ENCODE measurements around the gene ARHGAP26. TPM values are rescaled to one million over a fixed set of nuclear protein-coding genes. Genes with fewer than 3 reads are reported as not detected.

The ARHGAP26 gene
- polyA plus RNA-seq, 1 donor (not counting 4 experiments of a cell fraction or from before 2014, with no cell fraction given): 3.9 TPM

DNA sequence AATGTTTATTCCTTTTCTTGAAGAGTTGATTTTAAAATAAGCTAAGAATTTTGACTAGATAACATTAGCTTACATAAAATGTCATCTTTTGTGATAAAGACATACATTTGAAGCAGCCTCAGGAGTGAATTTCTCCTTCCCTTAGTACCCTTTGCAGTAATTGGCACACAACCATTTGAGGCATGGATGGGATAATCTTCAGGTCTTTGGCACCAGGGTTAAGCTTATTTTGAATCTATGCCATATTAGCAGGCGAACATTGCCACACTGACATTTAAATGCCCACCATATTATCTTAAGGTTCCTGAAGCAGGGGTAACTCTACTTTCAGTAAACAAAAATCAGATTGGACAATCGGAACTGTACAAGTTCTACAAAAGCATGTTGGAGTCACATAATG lies 507.4 kb downstream of the ARHGAP26 start:
- dilution Hi-C loops (cut with MboI; ENCODE audit: extremely low pct_ligation_motif_present, low sequenced_read_pairs): no loop called here
- Histone ChIP-seq H3K27ac (ENCODE audit: control insufficient read depth, insufficient read depth, low read length) (no peak overlapping the region), H3K4me2 (ENCODE audit: control insufficient read depth, extremely low read depth, insufficient read depth, low read depth, low read length) (no peak overlapping the region), H3K9ac (ENCODE audit: control insufficient read depth, extremely low read depth, insufficient read depth, low read length) (no peak overlapping the region), H3K4me1 (ENCODE audit: control insufficient read depth, extremely low read depth, insufficient read depth, low read length) (peaks cover 3% of the 10 kb centered on the region), H2AFZ (ENCODE audit: control insufficient read depth, low read length) (no peak overlapping the region), H4K20me1 (ENCODE audit: control insufficient read depth, extremely low read depth, insufficient read depth, low read length) (no peaks in the 10 kb centered on the region), H3K79me2 (ENCODE audit: control insufficient read depth, insufficient read depth, low read length) (no peaks in the 10 kb centered on the region), H3K36me3 (ENCODE audit: control insufficient read depth in 2 of 2, extremely low read depth in 1 of 2, insufficient read depth in 2 of 2, low read length in 2 of 2) (no peaks in the 10 kb centered on the region), H3K4me3 (ENCODE audit: control insufficient read depth in 2 of 3, extremely low read depth in 1 of 3, insufficient read depth in 2 of 3, low read depth in 1 of 3, low read length in 3 of 3) (no peak overlapping the region), H3K27me3 (ENCODE audit: control insufficient read depth, extremely low read depth, insufficient read depth, low read length) (no peaks in the 10 kb centered on the region), H3K9me1 (ENCODE audit: control insufficient read depth, extremely low read depth, insufficient read depth, low read length) (no peaks in the 10 kb centered on the region), H3K9me3 (ENCODE audit: control insufficient read depth, low read depth, low read length) (no peaks in the 10 kb centered on the region)
- TF ChIP-seq, protein P1, sequence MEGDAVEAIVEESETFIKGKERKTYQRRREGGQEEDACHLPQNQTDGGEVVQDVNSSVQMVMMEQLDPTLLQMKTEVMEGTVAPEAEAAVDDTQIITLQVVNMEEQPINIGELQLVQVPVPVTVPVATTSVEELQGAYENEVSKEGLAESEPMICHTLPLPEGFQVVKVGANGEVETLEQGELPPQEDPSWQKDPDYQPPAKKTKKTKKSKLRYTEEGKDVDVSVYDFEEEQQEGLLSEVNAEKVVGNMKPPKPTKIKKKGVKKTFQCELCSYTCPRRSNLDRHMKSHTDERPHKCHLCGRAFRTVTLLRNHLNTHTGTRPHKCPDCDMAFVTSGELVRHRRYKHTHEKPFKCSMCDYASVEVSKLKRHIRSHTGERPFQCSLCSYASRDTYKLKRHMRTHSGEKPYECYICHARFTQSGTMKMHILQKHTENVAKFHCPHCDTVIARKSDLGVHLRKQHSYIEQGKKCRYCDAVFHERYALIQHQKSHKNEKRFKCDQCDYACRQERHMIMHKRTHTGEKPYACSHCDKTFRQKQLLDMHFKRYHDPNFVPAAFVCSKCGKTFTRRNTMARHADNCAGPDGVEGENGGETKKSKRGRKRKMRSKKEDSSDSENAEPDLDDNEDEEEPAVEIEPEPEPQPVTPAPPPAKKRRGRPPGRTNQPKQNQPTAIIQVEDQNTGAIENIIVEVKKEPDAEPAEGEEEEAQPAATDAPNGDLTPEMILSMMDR (optimal IDR thresholded peaks at IDR 0.05 in 1 of 3, IDR thresholded peaks at IDR 0.05 in 1 of 3, conservative IDR thresholded peaks at IDR 0.05 in 1 of 3; ENCODE audit: extremely low read depth in 1 of 3, insufficient read depth in 2 of 3, low read length in 3 of 3): no peak
- no peak for TF ChIP-seq EZH2 (IDR thresholded peaks at IDR 0.05; ENCODE audit: low read length)
- FAIRE-seq (no peak), DNase-seq (ENCODE audit: low read depth, low spot score) (no peak)

Other genes starting within 250 kb of the ARHGAP26 start
- gene FGF1, start 84.3 kb upstream of the ARHGAP26 start, polyA plus RNA-seq: 1.0 to 2.4 TPM (median 1.8 TPM) in 3 replicates

Measured in keratinocyte (primary cell).